HG03521 (cell line): ENCODE results near the gene MRGPRX3.

Experiments used
- ATAC-seq: cut with Tn5 transposase; IDR thresholded peaks from one replicate; pipeline ENCODE4 v1.9.1; 2021; ENCODE audit warnings: mild to moderate bottlenecking, moderate library complexity; ENCODE audit not compliant: unreplicated experiment

Gene MRGPRX3

DNA sequence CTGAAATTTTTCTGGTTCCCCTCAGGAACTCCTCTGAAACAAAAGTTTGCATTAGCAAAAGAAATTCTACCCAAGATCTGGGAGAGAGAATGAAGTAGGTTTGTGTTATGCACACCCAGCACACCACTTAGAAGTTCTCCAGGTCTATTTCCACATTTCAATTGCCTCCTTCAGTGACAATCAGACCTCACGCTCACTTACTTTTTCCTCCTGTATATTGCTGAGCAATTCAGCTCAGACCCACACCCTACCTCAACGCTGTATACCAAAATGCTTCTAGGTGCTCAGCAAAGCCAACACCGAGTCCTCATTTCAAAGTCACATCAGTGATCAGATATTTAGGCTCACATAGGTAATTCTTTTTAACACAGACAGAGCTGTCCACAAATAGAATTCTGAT lies 19.2 kb downstream of the MRGPRX3 start:
- no peak for ATAC-seq

DNA sequence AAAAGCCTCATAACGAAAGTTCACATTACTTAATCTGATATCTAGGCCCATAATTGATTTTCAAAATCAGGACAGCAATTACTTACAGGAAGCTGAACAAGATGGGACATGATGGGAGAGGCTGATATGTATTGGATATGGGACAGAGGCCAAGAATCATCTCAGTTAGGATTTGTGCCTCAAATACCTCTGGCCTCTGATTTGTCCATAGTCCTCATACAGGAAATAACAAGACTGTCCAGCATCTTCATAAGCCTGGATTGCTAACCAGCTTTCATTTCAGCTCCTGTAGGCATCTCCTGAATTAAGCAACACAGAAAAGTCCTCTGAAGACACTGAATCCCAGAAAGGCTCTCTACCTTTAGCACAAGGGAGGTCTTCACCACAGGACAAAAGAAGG lies 36.0 kb downstream of the MRGPRX3 start:
- no peak for ATAC-seq

- no peak for ATAC-seq
Observed at GRCh38 chr11:18171377-18172000, 39.1 kb downstream of the MRGPRX3 start.

GRCh38 chr11:18172666-18173065 lies 40.3 kb downstream of the MRGPRX3 start, which contains the start of gene MRGPRX4:
MRGPRX4 (plus strand) TSS chr11:18172837; CDS start chr11:18173257, 420 bp downstream.
- ATAC-seq, result no peak

GRCh38 chr11:18173225-18173866 lies 41.0 kb downstream of the MRGPRX3 start:
- ATAC-seq, result no peak
